ENCODE results near the gene EXOC4.

Gene EXOC4

GRCh38 chr7:133829336-133829897 is 576.5 kb downstream of the EXOC4 start:
- DNase-seq (ENCODE audit: low read depth) = no peak

- no peak for DNase-seq (ENCODE audit: low read depth)
Measured at GRCh38 chr7:133830081-133830480, 577.2 kb downstream of the EXOC4 start.

GRCh38 chr7:133836666-133837065 is 583.8 kb downstream of the EXOC4 start:
- DNase-seq (ENCODE audit: low read depth) = no peak

DNA sequence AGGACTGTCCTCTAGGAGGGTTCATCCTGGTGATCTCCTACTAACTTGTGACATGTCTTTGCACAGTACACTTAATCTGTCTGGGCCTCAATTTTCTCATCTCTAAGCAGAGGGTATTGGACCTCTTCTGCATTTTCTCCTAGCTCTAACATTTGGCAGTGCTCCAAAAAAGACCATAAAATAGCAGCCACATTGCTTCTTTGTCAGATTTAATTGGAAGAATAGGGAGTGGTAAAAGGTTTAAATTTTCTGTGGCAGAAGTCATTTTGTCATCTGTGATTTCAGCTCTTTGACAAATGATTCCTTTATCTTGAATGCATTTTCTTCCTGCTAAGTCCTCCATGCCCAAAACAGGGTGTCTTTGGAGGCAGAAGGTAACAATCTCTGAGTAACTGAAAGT is 584.3 kb downstream of the EXOC4 start:
- DNase-seq (ENCODE audit: low read depth) = no peak

DNA sequence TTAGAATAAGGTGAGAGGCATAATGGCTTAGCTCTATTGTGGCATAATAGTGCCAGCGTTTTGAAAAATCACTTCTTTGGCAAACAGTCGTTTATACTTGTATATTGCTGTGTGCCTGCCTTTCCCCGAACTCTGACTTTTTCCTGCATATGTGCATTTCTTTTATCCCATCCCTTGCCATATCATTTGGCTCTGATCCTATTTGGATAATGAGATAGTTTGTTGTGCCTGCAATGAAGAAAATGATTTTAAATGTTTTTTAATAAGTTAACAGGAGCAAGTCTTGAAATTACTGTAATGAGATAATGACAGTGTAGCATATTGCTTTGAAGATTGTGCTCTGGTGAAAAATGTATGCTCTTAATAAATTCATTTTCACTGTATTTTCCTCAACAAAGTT is 586.2 kb downstream of the EXOC4 start:
- no peak for DNase-seq (ENCODE audit: low read depth)

DNA sequence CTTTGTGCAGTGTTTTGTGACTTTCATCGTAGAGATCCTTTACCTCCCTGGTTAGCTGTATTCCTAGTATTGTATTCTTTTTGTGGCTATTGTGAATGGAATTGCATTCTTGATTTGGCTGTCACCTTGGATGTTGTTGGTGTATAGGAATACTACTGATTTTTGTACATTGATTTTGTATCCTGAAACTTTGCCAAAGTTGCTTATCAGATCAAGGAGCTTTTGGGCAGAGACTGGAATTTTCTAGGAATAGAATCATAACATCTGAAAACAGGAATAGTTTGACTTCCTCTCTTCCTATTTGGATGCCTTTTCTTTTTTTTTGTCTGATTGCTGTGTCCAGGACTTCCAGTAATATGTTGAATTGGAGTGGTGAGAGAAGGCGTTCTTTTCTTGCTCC is 590.5 kb downstream of the EXOC4 start:
- no peak for DNase-seq (ENCODE audit: low read depth)

DNA sequence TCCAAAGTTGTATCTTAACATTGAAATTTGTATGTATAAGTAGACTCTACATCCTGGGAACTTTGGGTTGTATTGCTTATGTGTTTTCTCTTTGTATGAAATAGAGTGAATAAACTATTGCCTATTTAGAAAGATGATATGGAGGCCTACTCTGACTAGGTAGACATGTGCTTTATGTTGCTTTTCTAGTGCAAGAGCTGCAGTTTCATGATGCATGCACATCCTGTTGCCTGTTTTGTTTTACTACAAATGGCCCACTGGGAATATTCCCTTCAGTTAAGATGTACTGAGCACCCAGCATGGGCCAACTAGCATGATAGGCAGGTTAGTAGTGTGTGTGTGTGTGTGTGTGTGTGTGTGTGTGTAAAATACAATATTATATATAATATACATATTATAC is 592.1 kb downstream of the EXOC4 start:
- no peak for DNase-seq (ENCODE audit: low read depth)

DNA sequence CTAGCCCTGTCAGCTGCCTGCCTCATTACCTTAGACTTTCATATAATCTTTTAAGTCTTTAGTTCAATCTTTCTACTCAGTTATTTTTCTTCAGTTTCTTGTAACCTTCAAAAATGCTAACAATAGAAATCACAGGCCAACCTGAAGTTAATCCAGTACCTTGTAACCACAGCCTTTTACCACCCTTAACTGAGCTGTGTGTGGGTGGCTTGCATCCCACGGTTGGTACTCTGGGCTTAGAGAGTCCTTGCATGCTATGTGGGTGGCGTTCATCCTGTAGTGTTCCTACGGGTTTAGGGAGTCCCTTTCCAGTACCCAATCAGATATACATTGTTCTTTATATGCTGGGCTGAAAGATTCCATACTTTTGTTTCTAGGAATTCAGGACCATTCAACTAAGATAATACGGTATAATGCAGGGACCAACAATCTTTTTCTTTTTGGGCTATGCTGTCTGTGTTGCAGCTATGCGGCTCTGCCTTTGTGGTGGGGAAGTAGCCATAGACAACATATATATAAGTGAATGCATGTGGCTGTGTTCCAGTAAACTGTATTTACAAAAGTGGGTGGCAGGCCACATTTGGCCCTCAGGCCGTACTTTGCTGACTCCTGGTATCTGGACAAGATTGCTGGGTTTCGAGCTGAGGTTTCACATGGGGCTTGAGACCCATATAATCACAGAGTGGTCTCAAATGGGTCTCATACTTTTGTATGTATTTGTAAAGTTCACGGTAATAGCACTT is 593.5 kb downstream of the EXOC4 start:
- no peak for DNase-seq (ENCODE audit: low read depth)

- DNase-seq (ENCODE audit: low read depth) = no peak
Measured at GRCh38 chr7:133850497-133851280, 597.8 kb downstream of the EXOC4 start.

- DNase-seq (ENCODE audit: low read depth) = no peak
Measured at GRCh38 chr7:133851411-133851810, 598.5 kb downstream of the EXOC4 start.

DNA sequence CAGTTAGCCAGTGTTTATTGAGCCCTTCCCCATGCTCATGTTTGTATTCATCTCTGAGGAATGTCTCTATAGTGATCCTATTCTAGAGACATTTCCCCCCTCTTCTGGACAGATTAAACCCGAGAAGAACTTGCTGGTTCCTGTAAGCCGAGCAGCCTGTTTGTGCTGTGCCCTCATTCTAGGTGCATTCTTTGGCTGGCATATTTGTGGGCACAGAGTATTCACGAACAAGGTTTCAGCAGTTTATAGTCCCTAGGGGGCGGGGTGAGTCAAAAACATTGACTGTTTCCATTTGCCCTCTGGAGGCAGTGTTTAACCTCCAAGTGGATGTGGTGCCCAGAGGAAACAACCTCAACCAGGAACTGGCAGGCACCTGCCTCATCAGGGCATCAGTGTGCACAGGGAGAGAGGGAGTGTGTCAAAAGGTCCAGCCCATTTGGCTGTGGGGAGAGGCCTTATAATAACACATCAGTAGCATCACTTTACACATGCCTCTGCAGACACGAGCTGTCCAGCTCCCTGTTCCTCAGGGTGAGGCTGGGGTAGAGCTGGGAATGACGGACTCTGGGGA is 600.9 kb downstream of the EXOC4 start:
- no peak for DNase-seq (ENCODE audit: low read depth)

DNA sequence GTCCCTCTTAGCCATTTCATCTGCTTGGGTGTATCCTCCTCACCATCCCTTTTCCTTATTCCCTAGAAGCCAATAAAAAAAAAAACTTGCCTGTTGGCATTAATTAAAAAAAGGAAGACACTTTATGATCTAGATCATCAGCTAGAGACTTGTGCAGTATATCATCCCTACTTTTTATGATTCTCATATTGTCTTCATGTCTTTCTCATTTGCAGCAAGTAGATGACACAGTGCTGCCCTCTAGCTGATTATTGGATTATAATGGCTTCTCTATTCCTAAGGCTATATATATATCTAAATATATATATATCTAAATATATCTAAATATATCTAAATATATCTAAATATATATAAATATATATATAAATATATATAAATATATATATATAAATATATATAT is 601.9 kb downstream of the EXOC4 start:
- no peak for DNase-seq (ENCODE audit: low read depth)

GRCh38 chr7:133857376-133858119 is 604.7 kb downstream of the EXOC4 start:
- no peak for DNase-seq (ENCODE audit: low read depth)

DNA sequence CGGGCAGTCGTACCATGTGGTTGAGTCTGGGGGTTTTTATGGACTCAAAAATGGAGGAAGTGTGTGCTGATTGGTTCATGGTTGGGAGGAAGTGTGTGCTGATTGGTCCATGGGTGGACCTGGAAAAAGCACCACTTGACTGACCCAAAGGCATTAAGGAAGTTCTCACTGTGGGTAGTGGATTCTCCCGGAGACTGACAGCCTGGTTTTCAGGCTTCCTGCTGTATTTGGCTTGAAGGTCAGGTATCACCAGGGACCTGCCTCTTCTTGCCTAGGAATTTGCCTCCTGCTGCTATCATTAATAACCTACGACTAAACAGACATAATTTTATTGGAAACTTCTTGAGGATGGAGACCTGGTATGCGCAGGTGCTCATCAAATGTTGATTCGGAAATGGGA is 605.4 kb downstream of the EXOC4 start:
- DNase-seq (ENCODE audit: low read depth) = no peak

- no peak for DNase-seq (ENCODE audit: low read depth)
Measured at GRCh38 chr7:133859231-133859630, 606.4 kb downstream of the EXOC4 start.

DNA sequence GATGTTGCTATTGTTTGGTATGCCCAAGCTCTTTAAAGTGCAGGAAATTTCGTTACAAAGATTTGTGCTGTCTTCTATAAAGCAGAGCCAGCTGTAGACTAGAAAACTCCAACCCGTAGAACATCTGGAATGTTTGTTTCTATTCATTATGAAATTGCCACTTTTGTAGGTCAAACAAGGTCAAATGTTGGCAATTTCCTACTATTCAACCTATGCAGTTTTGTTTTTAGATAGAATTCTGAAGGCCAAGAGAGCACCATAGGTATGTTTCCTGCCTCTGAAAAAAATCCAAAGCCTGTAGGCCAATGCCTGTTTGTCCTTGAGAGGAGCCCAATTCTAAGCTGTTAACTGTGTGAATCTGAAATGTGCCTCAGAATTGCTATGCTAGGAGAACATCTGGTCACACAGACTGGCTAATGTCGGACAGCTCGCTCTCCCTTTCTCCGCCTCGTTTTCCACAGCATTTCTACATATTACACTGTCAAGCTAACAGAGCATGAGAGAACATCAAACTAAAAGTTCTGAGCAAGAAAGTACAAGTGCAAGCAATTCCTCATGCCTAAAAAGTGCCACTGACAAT is 607.1 kb downstream of the EXOC4 start:
- DNase-seq (ENCODE audit: low read depth) = no peak

GRCh38 chr7:133860628-133861335 is 607.9 kb downstream of the EXOC4 start:
- no peak for DNase-seq (ENCODE audit: low read depth)

DNA sequence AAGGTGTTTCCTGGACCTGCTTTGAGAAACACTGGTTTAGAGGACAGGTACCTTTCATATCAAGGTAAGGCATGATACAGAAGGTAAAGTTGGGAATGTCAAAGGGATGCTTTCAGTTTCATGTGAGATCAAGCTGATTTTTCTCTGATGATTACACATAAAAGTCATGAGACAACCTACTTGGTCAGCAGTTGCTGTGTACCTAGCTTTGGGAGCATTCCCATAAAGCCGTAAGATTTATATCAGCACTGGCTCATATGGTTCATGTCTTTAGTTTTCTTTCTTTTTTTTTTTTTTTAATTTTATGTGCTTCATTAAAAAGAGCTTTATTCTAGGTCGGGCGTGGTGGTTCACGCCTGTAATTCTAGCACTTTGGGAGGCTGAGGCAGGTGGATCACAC is 609.0 kb downstream of the EXOC4 start:
- DNase-seq (ENCODE audit: low read depth) = no peak

DNA sequence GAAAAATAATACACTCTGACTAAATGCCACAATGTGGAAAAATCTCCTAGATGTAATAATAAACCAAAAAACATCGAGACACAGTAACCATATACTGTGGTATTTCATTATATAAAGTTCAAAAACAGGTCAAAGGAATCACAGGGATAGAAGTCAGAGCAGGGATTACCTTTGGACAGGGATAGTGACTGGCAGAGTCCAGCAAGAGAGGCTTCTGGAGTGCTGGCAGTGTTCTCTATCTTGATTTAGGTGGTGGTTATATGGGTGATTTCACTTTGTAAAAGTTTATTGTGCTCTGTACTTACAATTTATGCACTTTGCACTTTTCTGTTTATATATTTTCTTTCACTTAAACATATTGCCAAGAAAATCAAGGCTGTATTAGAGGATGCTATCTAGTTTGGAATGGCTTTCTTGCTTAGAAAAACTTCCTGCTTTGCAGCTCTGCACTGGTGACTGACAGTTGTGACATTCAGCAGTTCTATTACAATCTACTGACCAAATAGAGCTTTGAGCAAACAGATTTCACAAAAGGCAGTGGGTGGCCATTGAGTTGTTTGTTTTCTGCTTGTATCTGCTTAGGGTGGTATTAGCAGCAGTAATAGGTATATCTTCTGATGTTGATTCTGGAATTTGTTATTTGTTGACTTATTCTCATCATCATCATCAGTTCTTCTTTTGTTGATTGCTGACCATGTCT is 610.6 kb downstream of the EXOC4 start:
- DNase-seq (ENCODE audit: low read depth) = no peak

DNA sequence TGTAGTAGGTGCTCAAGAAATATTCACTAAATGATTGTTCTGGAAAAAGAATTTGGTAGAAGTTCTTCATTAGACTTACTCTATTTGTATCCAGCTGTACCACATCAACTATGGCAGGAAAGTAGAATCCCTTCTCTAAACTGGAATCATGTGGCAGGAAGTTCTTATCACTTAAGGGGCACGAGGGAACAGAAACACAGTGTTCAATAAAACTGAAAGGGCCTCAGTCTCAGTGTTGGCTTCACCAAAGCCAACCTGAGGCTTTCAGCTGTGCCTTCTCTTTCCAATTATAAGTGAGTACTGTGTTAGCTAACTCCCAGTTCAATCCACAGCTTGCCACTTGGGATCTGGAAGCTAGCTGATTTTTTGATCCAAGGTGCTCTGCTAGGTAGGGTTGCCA is 616.7 kb downstream of the EXOC4 start:
- DNase-seq (ENCODE audit: low read depth) = no peak

DNA sequence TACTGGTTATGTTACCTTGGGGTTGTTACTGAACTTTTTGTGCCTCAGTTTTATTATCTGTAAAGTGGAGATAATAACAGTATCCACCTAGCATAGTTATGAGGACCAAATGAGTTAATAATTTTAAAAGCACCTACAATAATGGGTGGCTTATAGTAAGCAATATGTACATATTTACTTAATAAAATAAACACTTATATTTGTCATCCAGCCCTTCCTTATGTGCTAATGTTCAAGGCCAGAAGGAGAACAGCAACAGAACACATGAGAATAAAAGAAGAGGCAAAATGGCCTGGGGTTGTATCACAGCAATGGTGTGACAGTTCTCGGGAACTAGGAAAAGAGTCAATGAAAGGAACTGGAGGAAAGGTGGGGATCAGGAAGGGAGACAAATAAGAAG is 618.9 kb downstream of the EXOC4 start:
- DNase-seq (ENCODE audit: low read depth) = no peak

Data from CMK (cell line).